ENCODE measurements around the gene GSTA2. TPM values are rescaled to one million over a fixed set of nuclear protein-coding genes. Genes with fewer than 3 reads are reported as not detected.

Gene GSTA2
- total RNA-seq, 3 donors from 2014 or later, result not detected

DNA sequence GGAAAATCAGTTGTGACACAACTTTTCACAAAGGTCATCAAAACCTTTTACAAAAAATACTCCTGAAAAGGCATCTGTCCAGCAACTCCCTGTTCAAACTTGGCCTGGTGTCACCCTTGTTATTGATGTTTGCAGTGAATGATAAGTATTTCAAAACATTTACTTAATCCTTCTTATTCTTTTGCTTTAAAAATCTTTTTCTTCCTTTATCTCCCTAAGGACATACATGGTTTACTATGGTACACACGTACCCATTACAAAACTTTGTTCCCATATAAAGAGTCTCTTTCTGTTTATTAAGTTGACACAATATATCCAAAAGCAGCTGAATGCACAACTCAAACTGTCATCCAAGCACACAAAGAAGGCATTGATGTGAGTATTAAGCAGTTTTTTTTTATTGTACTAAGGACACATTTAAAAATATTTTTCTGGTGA, 17.5 kb downstream of the GSTA2 start:
- Histone ChIP-seq H3K9me3 (peaks cover 0 to 1% of the 10 kb centered on the region in 2 donors), H3K27ac (peak overlapping the region in 1 of 2 donors; percentile 75), H3K36me3 (no peaks in the 10 kb centered on the region), H3K4me3 (no peak overlapping the region), H3K27me3 (no peaks in the 10 kb centered on the region), H3K4me1 (no peaks in the 10 kb centered on the region)
- intact Hi-C loops (cut with DNase I; ENCODE audit: low total_unique reads), result no loop called here
- DNase-seq (ENCODE audit: low spot score in 2 of 2), result no peak
- TF ChIP-seq POLR2A (IDR thresholded peaks at IDR 0.05), result no peak

DNA sequence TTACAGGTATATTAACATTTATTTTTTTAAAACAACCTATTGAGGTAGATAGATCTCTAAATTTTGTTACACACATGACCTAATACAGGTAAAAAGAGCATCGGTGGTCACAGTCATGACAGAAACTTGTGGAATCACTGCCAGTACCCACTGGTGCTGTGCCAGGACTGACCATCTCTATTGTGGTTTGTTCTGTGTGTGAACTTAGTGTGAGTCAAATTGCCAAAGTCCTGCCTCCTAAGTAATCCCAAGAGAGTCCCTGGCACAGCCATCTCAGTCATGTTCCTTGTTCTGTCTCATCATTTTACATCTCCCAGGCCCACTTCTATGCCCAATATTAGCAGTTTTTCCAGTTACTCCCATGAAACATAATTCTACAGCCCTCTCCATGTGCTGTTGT, 21.4 kb downstream of the GSTA2 start:
- Histone ChIP-seq H3K9me3 (no peaks in the 10 kb centered on the region), H3K27me3 (no peaks in the 10 kb centered on the region), H3K4me3 (no peak overlapping the region), H3K27ac (no peak overlapping the region), H3K4me1 (no peaks in the 10 kb centered on the region), H3K36me3 (no peaks in the 10 kb centered on the region)
- DNase-seq (ENCODE audit: low spot score in 2 of 2), result no peak
- no peak for TF ChIP-seq POLR2AphosphoS5 (IDR thresholded peaks at IDR 0.05)
- TF ChIP-seq, protein P1, sequence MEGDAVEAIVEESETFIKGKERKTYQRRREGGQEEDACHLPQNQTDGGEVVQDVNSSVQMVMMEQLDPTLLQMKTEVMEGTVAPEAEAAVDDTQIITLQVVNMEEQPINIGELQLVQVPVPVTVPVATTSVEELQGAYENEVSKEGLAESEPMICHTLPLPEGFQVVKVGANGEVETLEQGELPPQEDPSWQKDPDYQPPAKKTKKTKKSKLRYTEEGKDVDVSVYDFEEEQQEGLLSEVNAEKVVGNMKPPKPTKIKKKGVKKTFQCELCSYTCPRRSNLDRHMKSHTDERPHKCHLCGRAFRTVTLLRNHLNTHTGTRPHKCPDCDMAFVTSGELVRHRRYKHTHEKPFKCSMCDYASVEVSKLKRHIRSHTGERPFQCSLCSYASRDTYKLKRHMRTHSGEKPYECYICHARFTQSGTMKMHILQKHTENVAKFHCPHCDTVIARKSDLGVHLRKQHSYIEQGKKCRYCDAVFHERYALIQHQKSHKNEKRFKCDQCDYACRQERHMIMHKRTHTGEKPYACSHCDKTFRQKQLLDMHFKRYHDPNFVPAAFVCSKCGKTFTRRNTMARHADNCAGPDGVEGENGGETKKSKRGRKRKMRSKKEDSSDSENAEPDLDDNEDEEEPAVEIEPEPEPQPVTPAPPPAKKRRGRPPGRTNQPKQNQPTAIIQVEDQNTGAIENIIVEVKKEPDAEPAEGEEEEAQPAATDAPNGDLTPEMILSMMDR (IDR thresholded peaks at IDR 0.05), result no peak
- TF ChIP-seq POLR2A (IDR thresholded peaks at IDR 0.05), result no peak
- intact Hi-C loops (cut with DNase I; ENCODE audit: low total_unique reads), result no loop called here

DNA sequence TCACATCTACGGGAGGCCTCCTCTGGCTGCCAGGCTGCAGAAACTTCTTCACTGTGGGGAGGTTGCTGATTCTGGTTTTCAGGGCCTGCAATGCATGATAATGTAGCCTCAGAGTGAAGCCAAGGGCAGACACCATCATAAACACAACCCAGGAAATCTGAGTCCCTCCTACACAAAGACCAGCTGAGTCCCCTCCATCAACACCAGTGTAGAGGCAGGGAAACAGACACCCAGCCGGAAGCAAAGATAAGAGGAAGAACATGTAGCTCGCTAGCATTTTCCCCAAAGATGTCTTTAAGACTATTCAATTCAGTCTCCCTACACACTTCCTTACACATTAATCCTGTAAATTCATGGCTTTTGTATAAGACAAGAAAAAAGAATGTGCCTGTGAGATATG, 23.6 kb downstream of the GSTA2 start:
- Histone ChIP-seq H3K27ac (no peak overlapping the region), H3K4me3 (no peak overlapping the region), H3K27me3 (no peaks in the 10 kb centered on the region), H3K9me3 (no peaks in the 10 kb centered on the region), H3K4me1 (no peaks in the 10 kb centered on the region), H3K36me3 (no peaks in the 10 kb centered on the region)
- no peak for DNase-seq (ENCODE audit: low spot score in 2 of 2)
- no peak for TF ChIP-seq POLR2A (IDR thresholded peaks at IDR 0.05)
- TF ChIP-seq, protein P1 (IDR thresholded peaks at IDR 0.05), result no peak
- no peak for TF ChIP-seq POLR2AphosphoS5 (IDR thresholded peaks at IDR 0.05)
- intact Hi-C loops (cut with DNase I; ENCODE audit: low total_unique reads), result no loop called here

DNA sequence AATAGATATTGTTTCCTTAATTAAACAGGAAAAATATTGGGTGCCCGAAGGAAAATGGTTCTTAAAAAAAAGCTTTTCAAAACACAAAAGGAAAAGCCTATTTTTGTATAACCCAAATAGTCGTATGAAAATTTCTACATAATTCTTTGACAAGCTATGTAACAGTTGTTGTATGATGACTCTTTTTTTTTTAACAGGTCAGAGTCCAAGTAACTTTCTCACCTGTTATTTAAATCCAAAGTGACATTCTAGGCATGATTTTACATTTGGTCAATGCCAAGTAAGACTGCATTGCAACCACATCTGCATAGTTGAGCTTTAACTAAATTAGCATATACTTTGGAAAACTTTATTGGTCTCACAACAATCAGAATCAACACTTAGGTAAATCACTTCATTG, 24.1 kb downstream of the GSTA2 start:
- Histone ChIP-seq H3K27ac (no peak overlapping the region), H3K4me3 (no peak overlapping the region), H3K9me3 (no peaks in the 10 kb centered on the region), H3K27me3 (no peaks in the 10 kb centered on the region), H3K36me3 (no peaks in the 10 kb centered on the region), H3K4me1 (no peaks in the 10 kb centered on the region)
- no peak for DNase-seq (ENCODE audit: low spot score in 2 of 2)
- TF ChIP-seq, protein P1 (IDR thresholded peaks at IDR 0.05), result no peak
- no peak for TF ChIP-seq POLR2A (IDR thresholded peaks at IDR 0.05)
- no peak for TF ChIP-seq POLR2AphosphoS5 (IDR thresholded peaks at IDR 0.05)
- intact Hi-C loops (cut with DNase I; ENCODE audit: low total_unique reads), result no loop called here

DNA sequence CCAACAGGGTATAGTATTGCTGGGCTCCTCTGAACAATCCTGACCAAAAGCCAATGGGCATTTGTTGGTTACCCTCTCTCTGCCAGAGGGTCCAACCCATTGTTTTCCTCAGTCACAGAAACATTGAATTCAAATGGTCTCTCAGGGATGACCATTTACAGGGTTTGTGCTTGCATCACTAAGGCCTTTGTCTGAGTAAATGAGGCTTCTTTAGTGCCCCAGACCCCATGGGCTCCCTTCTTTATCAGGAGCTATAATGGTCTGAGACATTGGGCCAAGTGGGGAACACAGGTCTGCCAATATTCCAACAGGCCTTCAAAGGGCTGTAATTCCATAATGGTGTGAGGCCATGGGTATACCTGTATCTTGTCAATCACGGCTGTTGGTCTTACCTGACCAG, 27.1 kb downstream of the GSTA2 start:
- no peaks in the 10 kb centered on the region for H3K36me3 ChIP-seq
- no peak overlapping the region for H3K4me3 ChIP-seq
- DNase-seq (ENCODE audit: low spot score in 2 of 2), result no peak
- no peaks in the 10 kb centered on the region for H3K4me1 ChIP-seq
- H3K27ac ChIP-seq, result no peak overlapping the region
- H3K9me3 ChIP-seq, result no peaks in the 10 kb centered on the region
- intact Hi-C loops (cut with DNase I; ENCODE audit: low total_unique reads), result no loop called here
- no peaks in the 10 kb centered on the region for H3K27me3 ChIP-seq
- TF ChIP-seq, protein P1 (IDR thresholded peaks at IDR 0.05), result no peak
- TF ChIP-seq POLR2A (IDR thresholded peaks at IDR 0.05) (no peak), POLR2AphosphoS5 (IDR thresholded peaks at IDR 0.05) (no peak)

DNA sequence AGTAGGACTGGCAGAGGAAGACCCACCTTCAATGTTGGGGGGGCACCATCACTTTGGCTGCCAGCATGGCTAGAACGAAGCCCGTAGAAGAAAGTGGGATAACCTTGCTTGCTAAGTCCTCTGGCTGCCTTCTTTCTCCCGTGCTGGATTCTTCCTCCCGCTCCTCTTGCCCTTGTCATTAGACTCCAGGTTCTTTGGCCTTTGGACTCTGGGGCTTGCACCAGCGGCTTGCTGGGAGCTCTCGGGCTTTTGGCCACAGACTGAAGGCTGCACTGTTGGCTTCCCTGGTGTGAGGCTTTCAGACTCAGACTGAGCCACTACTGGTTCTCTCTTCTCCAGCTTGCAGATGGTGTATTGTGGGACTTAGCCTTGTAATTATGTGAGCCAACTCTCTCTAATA, 28.2 kb downstream of the GSTA2 start:
- intact Hi-C loops (cut with DNase I; ENCODE audit: low total_unique reads), result no loop called here
- Histone ChIP-seq H3K4me3 (no peak overlapping the region), H3K4me1 (no peaks in the 10 kb centered on the region), H3K36me3 (no peaks in the 10 kb centered on the region), H3K27me3 (no peaks in the 10 kb centered on the region), H3K9me3 (no peaks in the 10 kb centered on the region), H3K27ac (no peak overlapping the region)
- no peak for DNase-seq (ENCODE audit: low spot score in 2 of 2)
- TF ChIP-seq, protein P1 (IDR thresholded peaks at IDR 0.05), result no peak

All from breast epithelium (tissue), 4 donors.